Neural crest cell (in vitro differentiated cells): ENCODE data around the gene CAMK2B. TPM values are rescaled to one million over a fixed set of nuclear protein-coding genes. Genes with fewer than 3 reads are reported as not detected.
A peak's percentile ranks its signal among the peaks of the same experiment; 100 is the strongest.

Source experiments
- DNase-seq: peaks from one replicate; pipeline ENCODE4 v3.0.0; 2021; ENCODE audit warnings: low read depth, mixed read lengths, low spot score
- H3K27ac Mint-ChIP-seq: one replicate; pipeline ENCODE4 v1.8.0; 2021; ENCODE audit warnings: mild to moderate bottlenecking, mixed read lengths; ENCODE audit not compliant: unreplicated experiment
- H3K27me3 Mint-ChIP-seq: 2 replicates; pipeline ENCODE4 v1.8.0; 2021; ENCODE audit warnings: low read depth, mild to moderate bottlenecking, mixed read lengths
- H3K36me3 Mint-ChIP-seq: 2 replicates; pipeline ENCODE4 v1.8.0; 2021; ENCODE audit warnings: low read depth, mild to moderate bottlenecking, mixed read lengths
- H3K4me1 Mint-ChIP-seq: 2 replicates; pipeline ENCODE4 v1.8.0; 2021; ENCODE audit warnings: mixed read lengths
- H3K4me3 Mint-ChIP-seq: one replicate; pipeline ENCODE4 v1.8.0; 2021; ENCODE audit warnings: mild to moderate bottlenecking, mixed read lengths
- H3K9me3 Mint-ChIP-seq: 2 replicates; pipeline ENCODE4 v1.8.0; 2021; ENCODE audit warnings: mixed read lengths
- CTCF ChIP-seq: fragments of 200-600 bp; sonication (generic); conservative IDR thresholded peaks from 2 replicates; pipeline ENCODE4 v1.5.0; 2021; ENCODE audit warnings: antibody characterized with exemption, mild to moderate bottlenecking
- total RNA-seq: library from RNA; stranded (reverse); gene quantifications from 2 replicates; pipeline ENCODE4 v1.2.1, GENCODE V29; 2021

Gene CAMK2B
- total RNA-seq, 1 donor from 2014 or later: 1.6 TPM

- no peaks in the 10 kb centered on the region for H3K9me3 Mint-ChIP-seq
- peaks cover 18% of the 10 kb centered on the region for H3K27me3 Mint-ChIP-seq
- no peaks in the 10 kb centered on the region for H3K4me1 Mint-ChIP-seq
- H3K36me3 Mint-ChIP-seq: no peaks in the 10 kb centered on the region
- H3K4me3 Mint-ChIP-seq: no peak overlapping the region
- TF ChIP-seq CTCF: no peak
- no peak overlapping the region for H3K27ac Mint-ChIP-seq
- DNase-seq: no peak
Observed at GRCh38 chr7:44291066-44291732, 34.2 kb downstream of the CAMK2B start.

DNA sequence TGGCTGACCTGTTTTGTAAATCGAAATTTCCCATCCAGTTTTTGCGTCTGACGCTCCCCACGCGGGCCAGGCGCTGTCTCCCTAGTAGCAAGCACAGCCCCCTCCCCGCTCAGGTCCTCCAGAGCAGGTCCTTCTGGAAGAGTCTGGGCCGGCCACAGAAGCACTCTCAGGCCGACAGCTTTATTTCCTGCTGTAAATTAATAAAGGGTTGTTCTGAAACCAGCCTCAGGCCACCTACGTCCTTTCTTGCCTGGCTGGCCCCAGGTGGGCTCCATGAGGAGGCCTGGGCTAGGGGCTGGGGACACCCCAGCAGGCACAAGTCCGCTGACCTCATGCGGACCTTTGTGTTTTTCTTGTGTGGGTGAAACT lies 35.2 kb downstream of the CAMK2B start:
- Mint-ChIP-seq H3K9me3 (no peaks in the 10 kb centered on the region), H3K27ac (no peak overlapping the region), H3K4me1 (no peaks in the 10 kb centered on the region), H3K27me3 (peaks cover 15% of the 10 kb centered on the region), H3K36me3 (no peaks in the 10 kb centered on the region), H3K4me3 (no peak overlapping the region)
- TF ChIP-seq CTCF: no peak
- no peak for DNase-seq

- Mint-ChIP-seq H3K9me3 (no peaks in the 10 kb centered on the region), H3K36me3 (no peaks in the 10 kb centered on the region), H3K4me3 (no peak overlapping the region), H3K27ac (peak overlapping the region; percentile 68), H3K4me1 (no peaks in the 10 kb centered on the region), H3K27me3 (peaks cover 13% of the 10 kb centered on the region)
- TF ChIP-seq CTCF: no peak
- no peak for DNase-seq
Observed at GRCh38 chr7:44289341-44290251, 35.8 kb downstream of the CAMK2B start.

DNA sequence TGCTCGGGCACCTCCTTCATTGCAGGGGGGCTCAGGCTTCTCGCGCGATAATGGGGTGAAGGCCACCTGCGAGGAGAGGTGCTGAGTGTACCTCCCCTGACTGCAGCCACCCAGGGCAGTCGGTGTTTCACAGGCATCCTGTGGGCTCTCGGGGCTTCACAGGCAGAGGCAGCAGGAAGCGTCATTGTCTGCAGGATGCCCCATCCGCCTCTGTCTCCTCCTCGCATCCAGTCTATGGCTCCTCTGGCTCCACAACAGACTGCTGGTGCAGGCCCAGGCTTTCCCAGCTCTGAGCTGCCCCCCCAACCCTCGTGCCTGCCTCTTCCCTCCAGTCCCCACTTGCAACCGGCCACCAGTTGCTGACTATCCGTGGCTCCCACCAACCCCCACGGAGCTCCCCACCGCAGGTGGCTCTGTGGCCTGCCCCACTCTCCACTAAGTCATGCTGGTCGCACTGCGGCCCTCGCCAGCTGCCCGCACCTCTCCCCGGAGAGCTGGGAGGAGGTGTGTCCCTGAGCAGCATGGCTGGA lies 36.5 kb downstream of the CAMK2B start:
- Mint-ChIP-seq H3K9me3 (no peaks in the 10 kb centered on the region), H3K4me1 (peaks cover 4% of the 10 kb centered on the region), H3K27me3 (peaks cover 7% of the 10 kb centered on the region), H3K36me3 (no peaks in the 10 kb centered on the region), H3K27ac (no peak overlapping the region), H3K4me3 (no peak overlapping the region)
- no peak for DNase-seq
- TF ChIP-seq CTCF: no peak

- H3K4me3 Mint-ChIP-seq: no peak overlapping the region
- H3K27me3 Mint-ChIP-seq: peaks cover 3% of the 10 kb centered on the region
- H3K9me3 Mint-ChIP-seq: no peaks in the 10 kb centered on the region
- TF ChIP-seq CTCF: no peak
- H3K27ac Mint-ChIP-seq: no peak overlapping the region
- peaks cover 4% of the 10 kb centered on the region for H3K4me1 Mint-ChIP-seq
- DNase-seq: no peak
- no peaks in the 10 kb centered on the region for H3K36me3 Mint-ChIP-seq
Observed at GRCh38 chr7:44288381-44288685, 37.1 kb downstream of the CAMK2B start.
